Activated T-helper 2 cell treated with anti-CD3 and anti-CD28 coated beads, Interferon-gamma antibody, Interleukin-2, Interleukin-4, amounts not matched to agents 10 μg/mL and 5 μg/mL and 100 μg/mL, durations not matched to agents 14 hours and 24 hours and 36 hours (primary cell): Measurements from ENCODE around the gene HEATR5A. TPM values are rescaled to one million over a fixed set of nuclear protein-coding genes. Genes with fewer than 3 reads are reported as not detected.
"Not testable (repeated sequence)": the region's sequence is repeated elsewhere in the genome, so short reads cannot be mapped to it uniquely, and the experiment has no call there.

ENCODE experiments used
- DNase-seq: peaks from one replicate; pipeline ENCODE4 v3.0.0; 2021; ENCODE audit warnings: low spot score
- H3K27ac Mint-ChIP-seq: one replicate; pipeline ENCODE4 v1.8.0; 2021; ENCODE audit warnings: mixed read lengths
- H3K27me3 Mint-ChIP-seq: one replicate; pipeline ENCODE4 v1.8.0; 2021; ENCODE audit warnings: low read depth, mixed read lengths
- H3K36me3 Mint-ChIP-seq: one replicate; pipeline ENCODE4 v1.8.0; 2021; ENCODE audit warnings: low read depth, mixed read lengths
- H3K4me1 Mint-ChIP-seq: one replicate; pipeline ENCODE4 v1.8.0; 2021; ENCODE audit warnings: low read depth, mixed read lengths
- H3K4me3 Mint-ChIP-seq: one replicate; pipeline ENCODE4 v1.8.0; 2021; ENCODE audit warnings: low read depth, mild to moderate bottlenecking, moderate library complexity, mixed read lengths
- H3K9me3 Mint-ChIP-seq: one replicate; pipeline ENCODE4 v1.8.0; 2021; ENCODE audit warnings: mixed read lengths
- intact Hi-C: fragments of 100-400 bp; cut with micrococcal nuclease; formaldehyde crosslinking; loops from one replicate; pipeline ENCODE4 v1.15.1; 2023
- total RNA-seq: library from RNA; stranded (reverse); gene quantifications from 2 replicates; pipeline ENCODE4 v1.2.3, GENCODE V29; 2022

HEATR5A gene
- total RNA-seq, 1 donor from 2014 or later: 23.1 TPM

DNA sequence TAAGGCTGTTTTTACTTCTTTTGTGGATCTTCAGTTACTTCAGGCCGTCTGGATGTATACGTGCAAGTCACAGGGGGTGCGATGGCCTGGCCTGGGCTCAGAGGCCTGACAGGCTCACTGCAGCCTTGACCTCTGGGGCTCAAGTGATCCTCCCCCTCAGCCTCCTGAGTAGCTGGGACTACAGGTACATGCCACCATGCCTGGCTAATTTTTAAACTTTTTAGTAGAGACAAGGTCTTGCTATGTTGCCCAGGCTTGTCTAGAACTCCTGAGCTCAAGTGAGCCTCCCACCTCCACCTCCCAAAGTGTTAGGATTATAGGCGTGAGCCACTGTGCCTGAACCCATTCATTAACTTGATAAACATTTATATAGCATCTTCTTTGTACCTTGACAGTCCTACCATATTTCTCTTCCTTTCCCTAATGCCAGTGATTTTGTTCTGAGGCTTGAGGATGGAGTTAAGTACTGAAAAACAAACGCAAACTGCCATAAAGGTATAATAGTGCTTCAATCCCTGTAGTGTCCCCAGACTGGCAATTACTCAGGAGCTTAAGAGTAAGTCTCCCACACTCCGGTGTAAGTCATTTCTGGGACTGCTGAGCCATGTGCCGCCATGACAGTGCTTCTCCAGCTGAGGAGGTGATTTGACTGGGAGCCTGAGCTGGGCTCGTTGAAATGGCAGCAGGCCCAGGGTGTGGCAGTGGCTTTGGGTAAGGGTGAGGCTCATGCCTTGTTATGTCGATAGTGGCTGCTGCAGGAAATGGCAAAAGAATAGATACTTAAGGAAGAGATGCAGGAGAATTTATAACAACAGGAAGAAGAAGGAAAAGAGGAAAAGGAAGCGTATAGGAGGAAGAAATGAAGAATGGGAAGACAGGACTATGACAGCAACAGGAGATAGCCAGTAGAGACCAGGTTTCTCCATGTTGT lies 169.1 kb downstream of the HEATR5A start:
- Mint-ChIP-seq H3K9me3 (no peaks in the 10 kb centered on the region), H3K27ac (no peak overlapping the region)
- intact Hi-C loops: no loop called here

DNA sequence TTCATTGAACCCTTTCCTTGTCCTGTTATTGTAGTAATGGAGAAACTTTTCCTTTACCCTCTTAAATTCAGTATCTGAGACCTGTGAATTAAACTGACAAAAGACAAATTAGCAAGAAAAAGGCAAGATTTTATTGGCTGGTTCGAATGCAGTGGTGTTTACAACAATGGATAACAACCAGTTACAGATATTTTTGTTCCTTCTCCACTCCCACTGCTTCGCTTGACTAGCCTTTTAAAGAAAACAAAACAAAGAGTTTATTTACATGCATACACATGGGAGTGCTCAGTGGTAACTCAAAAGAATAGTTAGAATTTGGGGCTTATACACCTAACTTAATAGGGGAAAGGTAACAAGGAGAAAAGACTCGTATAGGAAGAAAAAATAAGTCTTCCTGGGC lies 175.7 kb downstream of the HEATR5A start:
- Mint-ChIP-seq H3K4me1 (peaks cover 13% of the 10 kb centered on the region), H3K27me3 (no peaks in the 10 kb centered on the region), H3K36me3 (no peaks in the 10 kb centered on the region), H3K27ac (no peak overlapping the region), H3K4me3 (no peak overlapping the region), H3K9me3 (no peaks in the 10 kb centered on the region)
- DNase-seq: no peak
- intact Hi-C loops: no loop called here

More for the DNA sequence above, 169.1 kb downstream of the HEATR5A start:
- H3K4me1 Mint-ChIP-seq: no peaks in the 10 kb centered on the region
- no peak for DNase-seq
- no peaks in the 10 kb centered on the region for H3K27me3 Mint-ChIP-seq
- no peaks in the 10 kb centered on the region for H3K36me3 Mint-ChIP-seq
- no peak overlapping the region for H3K4me3 Mint-ChIP-seq

DNA sequence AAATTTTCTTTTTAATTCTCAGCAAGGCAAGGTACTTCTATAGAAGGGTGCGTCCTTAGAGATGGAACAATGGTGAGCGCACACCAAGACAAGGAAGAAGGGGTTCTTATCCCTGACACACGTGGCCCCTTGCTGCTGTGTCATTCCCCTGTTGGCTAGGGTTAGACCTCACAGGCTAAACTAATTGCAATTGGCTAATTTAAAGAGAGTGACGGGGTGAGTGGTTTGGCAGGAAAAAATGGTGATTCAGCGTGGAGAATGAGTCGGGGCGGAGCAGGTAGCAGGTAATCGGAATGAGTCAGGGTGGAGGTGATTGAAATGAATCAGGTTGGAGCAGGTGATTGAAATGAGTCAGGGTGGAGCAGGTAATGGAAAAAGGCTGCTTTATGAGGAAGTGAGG lies 176.5 kb downstream of the HEATR5A start:
- DNase-seq: no peak
- Mint-ChIP-seq H3K9me3 (no peaks in the 10 kb centered on the region), H3K27me3 (no peaks in the 10 kb centered on the region), H3K4me3 (no peak overlapping the region), H3K36me3 (no peaks in the 10 kb centered on the region), H3K27ac (no peak overlapping the region), H3K4me1 (peaks cover 17% of the 10 kb centered on the region)
- intact Hi-C loops: no loop called here

DNA sequence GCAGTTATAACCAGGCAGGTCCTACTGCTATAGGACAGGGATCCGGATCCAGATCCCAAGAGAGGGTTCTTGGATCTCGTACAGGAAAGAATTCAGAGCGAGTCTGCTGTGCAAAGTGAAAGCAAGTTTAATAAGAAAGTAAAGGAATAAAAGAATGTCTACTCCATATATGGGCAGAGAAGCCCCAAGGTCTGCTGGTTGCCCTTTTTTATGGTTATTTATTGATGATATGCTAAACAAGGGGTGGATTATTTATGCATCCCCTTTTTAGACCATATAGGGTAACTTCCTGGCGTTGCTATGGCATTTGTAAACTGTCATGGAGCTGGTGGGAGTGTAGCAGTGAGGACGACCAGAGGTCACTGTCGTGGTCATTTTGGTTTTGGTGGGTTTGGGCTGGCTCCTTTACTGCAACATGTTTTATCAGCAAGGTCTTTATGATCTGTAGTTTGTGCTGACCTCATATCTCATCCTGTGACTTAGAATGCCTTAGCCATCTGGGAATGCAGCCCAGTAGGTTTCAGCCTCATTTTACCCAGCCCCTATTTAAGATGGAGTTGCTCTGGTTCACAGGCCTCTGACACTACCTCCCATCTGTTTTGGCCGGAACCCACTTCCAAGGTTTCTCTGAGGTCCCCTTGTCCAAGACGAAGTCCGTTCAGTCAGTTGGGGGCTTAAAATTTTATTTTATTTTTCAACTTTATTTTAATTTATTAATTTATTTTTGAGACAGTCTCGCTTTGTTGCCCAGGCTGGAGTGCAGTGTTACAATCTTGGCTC lies 178.0 kb downstream of the HEATR5A start:
- intact Hi-C loops, H3K27ac Mint-ChIP-seq, H3K36me3 Mint-ChIP-seq, H3K27me3 Mint-ChIP-seq, DNase-seq, H3K4me3 Mint-ChIP-seq, H3K9me3 Mint-ChIP-seq: not testable (repeated sequence)
- peaks cover 17% of the 10 kb centered on the region for H3K4me1 Mint-ChIP-seq

Other genes starting within 250 kb of the HEATR5A start
- gene HECTD1, start 212.8 kb downstream of the HEATR5A start, total RNA-seq: 109 and 114 TPM in 2 replicates
- gene DTD2, start 37.0 kb upstream of the HEATR5A start, total RNA-seq: 26.7 and 26.9 TPM in 2 replicates
- gene GPR33, start 67.5 kb upstream of the HEATR5A start, total RNA-seq: not detected in 2 replicates
- gene NUBPL, start 140.9 kb upstream of the HEATR5A start, total RNA-seq: 8.7 and 9.5 TPM in 2 replicates